Esophagus muscularis mucosa (tissue), 4 donors: Measurements from ENCODE around the gene PPP1CA. TPM values are rescaled to one million over a fixed set of nuclear protein-coding genes. Genes with fewer than 3 reads are reported as not detected.
A peak's percentile ranks its signal among the peaks of the same experiment; 100 is the strongest.

Experiments
- DNase-seq: peaks from one replicate; pipeline ENCODE4 v3.0.0-alpha.2; 2017; ENCODE audit errors: extremely low spot score
- H3K27ac ChIP-seq, 4 donors: fragments of 200-600 bp; sonication (generic); replicated peaks in 1 of 4; 1 replicate in 3 of 4; 2 replicates in 1 of 4; pipeline ENCODE4 v1.5.1; 2016 to 2019; ENCODE audit warnings: mild to moderate bottlenecking in 1 of 4
- H3K27me3 ChIP-seq, 4 donors: fragments of 200-600 bp; sonication (generic); one replicate each; pipeline versions ENCODE4 v1.5.1 to v1.6.0; 2016 to 2019
- H3K36me3 ChIP-seq, 4 donors: fragments of 200-600 bp; sonication (generic); one replicate each; pipeline ENCODE4 v1.5.1; 2016 to 2019
- H3K4me1 ChIP-seq, 4 donors: fragments of 200-600 bp; sonication (generic); one replicate each; pipeline ENCODE4 v1.5.1; 2016 to 2019
- H3K4me3 ChIP-seq, 4 donors: fragments of 200-600 bp; sonication (generic); 1 replicate in 2 of 4; 2 replicates in 2 of 4; pipeline ENCODE4 v1.5.1; 2016 to 2019; ENCODE audit warnings: mild to moderate bottlenecking in 4 of 4, moderate library complexity in 1 of 4
- H3K9me3 ChIP-seq, 4 donors: fragments of 200-600 bp; sonication (generic); 1 replicate in 3 of 4; 2 replicates in 1 of 4; pipeline ENCODE4 v1.5.1; 2016 to 2019
- EP300 ChIP-seq: sonication (generic); formaldehyde crosslinking; IDR thresholded peaks from one replicate; pipeline ENCODE4 v1.6.1; 2017; ENCODE audit warnings: antibody characterized with exemption
- POLR2A ChIP-seq: fragments of 450-650 bp; IDR thresholded peaks from one replicate; pipeline ENCODE4 v1.6.1; 2017; ENCODE audit warnings: antibody characterized with exemption, moderate library complexity, mild to moderate bottlenecking, low read depth
- POLR2AphosphoS5 ChIP-seq, 2 donors: sonication (generic); formaldehyde crosslinking; IDR thresholded peaks; one replicate each; pipeline ENCODE4 v1.6.1; 2017; ENCODE audit warnings: antibody characterized with exemption in 2 of 2
- WGBS: methylation state at CpG from one replicate; pipeline ENCODE4 v1.1.5; 2018; 5-methylcytosine and 5-hydroxymethylcytosine counted together
- intact Hi-C: fragments of 100-400 bp; cut with DNase I; formaldehyde crosslinking; loops from one replicate; pipeline ENCODE4 v1.15.1; 2023
- total RNA-seq, 4 donors: library from RNA; depleted of rRNA; stranded (reverse); fragments of >200 nt; gene quantifications; one replicate each; pipeline versions ENCODE4 v1.1.0 to v1.2.1, GENCODE V29; 2016
- TF ChIP-seq, protein P1 (sequence below), 3 experiments: fragments of 200-600 bp in 2 of 3; fragments of 450-650 bp in 1 of 3; sonication (generic) in 2 of 3; IDR thresholded peaks; one replicate each; pipeline ENCODE4 v1.5.1; 2017 to 2019; ENCODE audit warnings: antibody characterized with exemption in 3 of 3, mild to moderate bottlenecking in 2 of 3, moderate library complexity in 1 of 3

Gene PPP1CA
- total RNA-seq, 4 donors from 2014 or later: 56.9 to 87.3 (median 78.7) TPM

DNA sequence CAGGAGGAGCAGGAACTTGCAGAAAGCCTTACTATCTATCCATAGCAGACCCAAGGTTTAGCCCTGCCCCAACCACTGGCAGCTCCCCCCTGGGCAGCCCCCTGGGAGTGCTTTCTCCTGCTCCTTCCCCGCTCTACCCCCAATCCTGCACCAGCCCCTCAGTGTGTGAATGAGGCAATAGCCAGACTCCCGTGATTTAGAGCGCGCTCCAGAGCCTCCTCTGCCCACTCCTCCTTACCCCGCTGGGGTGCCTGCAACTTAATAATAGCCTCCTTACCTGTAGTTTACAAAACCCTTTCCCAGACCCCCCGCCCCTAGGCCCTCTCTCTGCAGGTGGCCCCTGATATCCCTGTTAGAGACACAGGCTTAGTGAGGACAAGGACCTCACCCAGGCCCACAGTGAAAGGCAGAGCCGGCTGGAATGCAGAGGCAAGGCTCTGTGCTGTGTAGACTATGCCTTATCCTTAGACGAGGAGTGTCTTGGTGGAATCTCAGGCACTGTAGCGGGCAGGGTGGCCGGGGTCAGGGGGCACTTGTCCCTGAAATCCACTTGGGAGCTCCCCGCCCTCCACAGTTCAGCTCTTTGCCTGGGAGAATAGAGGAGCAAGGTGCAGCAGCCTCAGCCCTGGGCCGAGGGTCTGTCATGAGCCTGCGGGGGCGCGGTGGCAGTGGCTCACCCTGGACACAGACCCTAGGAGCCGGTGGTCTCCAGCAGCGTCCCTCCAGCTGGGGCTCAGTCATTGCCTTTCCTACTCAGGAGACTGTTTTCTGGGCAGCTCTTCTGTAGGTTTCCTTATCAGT lies 9.5 kb upstream of the PPP1CA start:
- Histone ChIP-seq H3K4me1 (peaks cover 11 to 35% (median 25%) of the 10 kb centered on the region in 4 donors), H3K27ac (no peak overlapping the region), H3K36me3 (no peaks in the 10 kb centered on the region), H3K4me3 (no peak overlapping the region), H3K9me3 (no peaks in the 10 kb centered on the region), H3K27me3 (peaks cover 0 to 71% (median 10%) of the 10 kb centered on the region in 4 donors)
- intact Hi-C loops: no loop called here
- 80% methylated on average over 9 of the region's 17 CpGs for WGBS
- no peak for TF ChIP-seq EP300
- no peak for TF ChIP-seq POLR2AphosphoS5 (IDR thresholded peaks at IDR 0.05)
- no peak for TF ChIP-seq POLR2A
- TF ChIP-seq, protein P1, sequence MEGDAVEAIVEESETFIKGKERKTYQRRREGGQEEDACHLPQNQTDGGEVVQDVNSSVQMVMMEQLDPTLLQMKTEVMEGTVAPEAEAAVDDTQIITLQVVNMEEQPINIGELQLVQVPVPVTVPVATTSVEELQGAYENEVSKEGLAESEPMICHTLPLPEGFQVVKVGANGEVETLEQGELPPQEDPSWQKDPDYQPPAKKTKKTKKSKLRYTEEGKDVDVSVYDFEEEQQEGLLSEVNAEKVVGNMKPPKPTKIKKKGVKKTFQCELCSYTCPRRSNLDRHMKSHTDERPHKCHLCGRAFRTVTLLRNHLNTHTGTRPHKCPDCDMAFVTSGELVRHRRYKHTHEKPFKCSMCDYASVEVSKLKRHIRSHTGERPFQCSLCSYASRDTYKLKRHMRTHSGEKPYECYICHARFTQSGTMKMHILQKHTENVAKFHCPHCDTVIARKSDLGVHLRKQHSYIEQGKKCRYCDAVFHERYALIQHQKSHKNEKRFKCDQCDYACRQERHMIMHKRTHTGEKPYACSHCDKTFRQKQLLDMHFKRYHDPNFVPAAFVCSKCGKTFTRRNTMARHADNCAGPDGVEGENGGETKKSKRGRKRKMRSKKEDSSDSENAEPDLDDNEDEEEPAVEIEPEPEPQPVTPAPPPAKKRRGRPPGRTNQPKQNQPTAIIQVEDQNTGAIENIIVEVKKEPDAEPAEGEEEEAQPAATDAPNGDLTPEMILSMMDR (IDR thresholded peaks at IDR 0.05): no peak
- no peak for DNase-seq

DNA sequence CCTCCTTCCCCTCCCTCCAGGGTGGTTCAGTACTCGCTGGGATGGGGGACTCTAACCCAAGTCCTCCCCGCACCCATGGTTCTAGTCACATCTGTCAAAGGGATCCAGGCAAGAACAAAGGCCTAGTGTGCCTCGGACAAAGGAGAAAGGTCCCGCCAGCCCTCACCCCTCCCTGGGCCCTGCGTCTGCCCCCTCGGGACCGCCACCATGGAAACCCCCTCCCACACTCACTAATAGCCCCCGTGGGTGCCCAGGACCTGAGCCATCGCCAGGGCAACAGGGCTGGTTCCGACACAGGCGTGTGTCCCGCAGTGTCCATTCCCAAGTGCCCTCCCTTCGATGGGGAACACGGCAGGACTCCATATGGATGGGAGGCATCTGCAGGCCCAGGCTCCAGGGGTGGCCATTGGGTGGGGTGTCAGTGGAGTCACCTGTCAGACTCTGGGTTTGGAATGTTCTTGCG lies 8.7 kb upstream of the PPP1CA start:
- TF ChIP-seq POLR2A: no peak
- TF ChIP-seq, protein P1 (IDR thresholded peaks at IDR 0.05): no peak
- no peak for TF ChIP-seq EP300
- TF ChIP-seq POLR2AphosphoS5 (IDR thresholded peaks at IDR 0.05): no peak
- no CpG with 5 or more reads among the region's 15 CpGs for WGBS
- H3K4me1 ChIP-seq: peaks cover 5 to 28% (median 18%) of the 10 kb centered on the region in 4 donors
- no peak overlapping the region for H3K4me3 ChIP-seq
- intact Hi-C loops: no loop called here
- peaks cover 0 to 79% (median 10%) of the 10 kb centered on the region in 4 donors for H3K27me3 ChIP-seq
- no peaks in the 10 kb centered on the region for H3K9me3 ChIP-seq
- DNase-seq: no peak
- H3K36me3 ChIP-seq: no peaks in the 10 kb centered on the region
- H3K27ac ChIP-seq: no peak overlapping the region

DNA sequence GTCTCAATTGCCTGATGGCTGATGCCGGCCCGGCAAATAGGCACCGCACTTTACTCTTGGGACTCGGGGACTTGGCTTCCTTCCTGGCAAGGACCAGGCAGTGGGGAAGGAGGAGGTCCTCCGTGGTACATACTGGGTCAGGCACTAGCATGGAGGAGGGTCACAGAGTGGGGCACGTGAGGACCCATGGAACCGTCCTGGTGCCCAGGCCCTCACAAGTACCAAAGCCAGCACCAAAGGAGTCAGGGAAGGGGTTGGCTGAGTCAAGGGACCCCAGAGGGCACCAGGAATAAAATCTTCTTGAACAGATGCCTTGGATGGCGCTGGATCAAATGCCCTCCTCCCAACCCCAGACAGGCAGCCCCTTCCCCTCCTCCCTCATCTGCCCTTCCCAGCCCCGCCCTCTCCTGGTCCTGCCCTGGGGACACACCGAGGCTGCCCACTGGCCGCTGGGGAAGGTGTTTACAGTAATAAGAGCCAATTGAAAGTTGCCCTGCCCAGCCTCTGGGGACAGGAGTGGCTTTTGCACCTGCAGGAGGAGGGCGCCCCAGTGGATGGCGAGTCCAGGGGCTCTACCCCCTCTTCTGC lies 8.2 kb upstream of the PPP1CA start:
- intact Hi-C loops: no loop called here
- 38% methylated on average over 8 of the region's 13 CpGs for WGBS
- Histone ChIP-seq H3K4me3 (peak overlapping the region in 1 of 4 donors; percentile 9), H3K27ac (no peak overlapping the region), H3K36me3 (no peaks in the 10 kb centered on the region), H3K4me1 (peaks cover 0 to 22% (median 12%) of the 10 kb centered on the region in 4 donors), H3K27me3 (peaks cover 0 to 80% (median 10%) of the 10 kb centered on the region in 4 donors), H3K9me3 (no peaks in the 10 kb centered on the region)
- no peak for DNase-seq
- TF ChIP-seq POLR2AphosphoS5 (IDR thresholded peaks at IDR 0.05): no peak
- no peak for TF ChIP-seq POLR2A
- TF ChIP-seq, protein P1 (IDR thresholded peaks at IDR 0.05): no peak
- no peak for TF ChIP-seq EP300

DNA sequence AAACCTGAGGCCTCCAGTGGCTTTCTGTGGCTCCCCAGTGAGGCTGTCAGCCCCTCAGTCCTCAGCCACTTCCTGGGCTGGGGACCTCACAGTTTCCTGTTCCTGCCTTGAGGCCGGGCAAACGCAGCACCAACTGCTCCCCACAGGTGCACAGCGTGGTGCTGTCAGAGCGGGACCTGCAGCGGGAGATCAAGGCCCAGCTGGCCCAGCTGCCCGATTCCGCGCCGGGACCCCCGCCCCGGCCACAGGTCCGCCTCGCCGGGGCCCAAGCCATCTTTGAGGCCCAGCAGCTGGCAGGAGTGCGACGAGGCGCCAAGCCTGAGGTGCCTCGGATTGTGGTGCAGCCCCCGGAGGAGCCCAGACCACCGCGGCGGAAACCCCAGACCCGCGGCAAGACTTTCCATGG lies 7.6 kb upstream of the PPP1CA start:
- TF ChIP-seq EP300 (no peak), POLR2AphosphoS5 (IDR thresholded peaks at IDR 0.05) (no peak), POLR2A (no peak)
- TF ChIP-seq, protein P1 (IDR thresholded peaks at IDR 0.05): no peak
- intact Hi-C loops: no loop called here
- Histone ChIP-seq H3K36me3 (no peaks in the 10 kb centered on the region), H3K4me1 (peaks cover 0 to 20% (median 10%) of the 10 kb centered on the region in 4 donors), H3K4me3 (peak overlapping the region in 1 of 4 donors; percentile 9), H3K27ac (no peak overlapping the region), H3K9me3 (no peaks in the 10 kb centered on the region), H3K27me3 (peaks cover 0 to 84% (median 10%) of the 10 kb centered on the region in 4 donors)
- 47% methylated on average over 10 of the region's 24 CpGs for WGBS
- no peak for DNase-seq
